Central memory CD4-positive, alpha-beta T cell (primary cell): ENCODE data around the gene SASH1.

ENCODE experiments used
- DNase-seq: peaks from one replicate; pipeline ENCODE4 v3.0.0; 2022

Gene SASH1

GRCh38 chr6:148461986-148462577, 119.4 kb downstream of the SASH1 start:
- DNase-seq = no peak

- DNase-seq = no peak
These were observed 121.0 kb downstream of the SASH1 start for GRCh38 chr6:148463671-148464070.

- peak; percentile 39 for DNase-seq
These were observed 121.8 kb downstream of the SASH1 start for GRCh38 chr6:148464319-148465010.

- DNase-seq = no peak
These were observed 122.3 kb downstream of the SASH1 start for GRCh38 chr6:148465011-148465335.

- no peak for DNase-seq
These were observed 123.0 kb downstream of the SASH1 start for GRCh38 chr6:148465670-148466069.

- no peak for DNase-seq
These were observed 123.5 kb downstream of the SASH1 start for GRCh38 chr6:148466158-148466557.

GRCh38 chr6:148467926-148468325, 125.3 kb downstream of the SASH1 start:
- no peak for DNase-seq

- DNase-seq = no peak
These were observed 127.5 kb downstream of the SASH1 start for GRCh38 chr6:148470156-148470555.

- no peak for DNase-seq
These were observed 128.2 kb downstream of the SASH1 start for GRCh38 chr6:148470606-148471465.

GRCh38 chr6:148471624-148472159, 129.1 kb downstream of the SASH1 start:
- no peak for DNase-seq

- no peak for DNase-seq
These were observed 129.8 kb downstream of the SASH1 start for GRCh38 chr6:148472171-148473105.

- DNase-seq = no peak
These were observed 136.9 kb downstream of the SASH1 start for GRCh38 chr6:148479497-148479896.

GRCh38 chr6:148487461-148487860, 144.8 kb downstream of the SASH1 start:
- DNase-seq = no peak

- DNase-seq = no peak
These were observed 149.1 kb downstream of the SASH1 start for GRCh38 chr6:148491638-148492251.

- no peak for DNase-seq
These were observed 150.1 kb downstream of the SASH1 start for GRCh38 chr6:148492654-148493290.

- no peak for DNase-seq
These were observed 150.8 kb downstream of the SASH1 start for GRCh38 chr6:148493424-148493823.

GRCh38 chr6:148494226-148494625, 151.6 kb downstream of the SASH1 start:
- no peak for DNase-seq

- DNase-seq = no peak
These were observed 152.4 kb downstream of the SASH1 start for GRCh38 chr6:148495029-148495428.

GRCh38 chr6:148497257-148497656, 154.6 kb downstream of the SASH1 start:
- no peak for DNase-seq

GRCh38 chr6:148497717-148498116, 155.1 kb downstream of the SASH1 start:
- no peak for DNase-seq

GRCh38 chr6:148500402-148500801, 157.8 kb downstream of the SASH1 start:
- DNase-seq = no peak
